ENCODE data around the gene ATP6V0E1.
"Not testable (repeated sequence)": the region's sequence is repeated elsewhere in the genome, so short reads cannot be mapped to it uniquely, and the experiment has no call there.

ATP6V0E1 gene

DNA sequence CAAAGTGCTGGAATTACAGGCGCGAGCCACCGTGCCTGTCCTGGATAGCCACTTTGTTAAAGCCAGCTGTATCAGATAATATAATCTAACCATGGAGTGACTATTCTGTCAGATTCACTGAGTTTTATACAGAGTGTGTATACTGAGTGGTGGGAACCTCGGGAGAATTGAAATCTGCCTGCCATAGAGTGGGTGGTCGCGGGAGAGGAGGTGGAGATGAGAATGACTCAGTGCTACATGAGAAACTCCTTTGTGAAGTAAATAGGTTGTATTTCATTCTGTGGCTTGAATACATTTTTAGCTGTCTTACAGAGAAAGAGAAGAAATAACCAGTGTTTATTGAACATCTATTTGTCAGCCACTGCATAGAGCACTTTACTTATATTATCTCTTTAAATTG, 26.4 kb downstream of the ATP6V0E1 start:
- no peak for DNase-seq

DNA sequence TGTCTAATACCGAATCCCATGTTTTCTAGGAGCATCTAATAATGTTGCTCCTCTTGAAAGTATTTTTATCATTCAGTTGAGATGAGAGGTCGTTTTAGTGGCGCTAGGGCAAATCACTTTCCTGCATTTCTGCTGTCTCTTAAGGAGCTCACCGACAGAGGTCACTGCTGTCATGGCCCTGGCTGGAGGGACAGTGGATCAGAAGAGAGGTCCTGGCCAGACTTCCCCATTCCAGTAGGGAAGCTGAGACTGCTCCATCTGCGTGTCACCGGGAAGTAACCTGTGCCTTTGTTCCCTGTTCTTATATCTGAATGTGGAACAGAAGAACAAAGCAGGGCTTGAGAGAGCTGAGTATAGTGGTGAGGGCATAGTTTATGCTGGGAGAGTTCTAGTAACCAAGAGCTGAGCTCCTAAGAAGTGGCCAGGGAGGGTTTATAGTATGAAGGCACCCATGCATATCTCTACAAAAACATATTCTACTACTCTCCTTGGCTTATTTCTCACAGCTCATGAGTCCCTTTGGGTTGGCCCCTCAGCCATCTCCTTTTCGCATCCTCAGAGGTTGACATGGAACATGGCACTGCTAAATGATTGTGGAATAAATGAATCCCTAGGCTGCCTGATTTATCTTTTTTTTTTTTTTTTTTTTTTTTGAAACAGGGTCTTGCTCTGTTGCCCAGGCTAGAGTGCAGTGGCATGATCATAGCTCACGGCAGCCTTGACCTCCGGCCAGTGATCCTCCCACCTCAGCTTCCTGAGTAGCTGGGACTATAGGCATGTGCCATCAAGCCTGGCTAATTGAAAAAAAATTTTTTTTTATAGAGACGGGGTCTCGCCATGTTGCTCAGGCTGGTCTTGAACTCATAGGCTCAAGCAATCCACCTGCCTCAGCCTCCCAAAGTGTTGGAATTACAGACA, 27.2 kb downstream of the ATP6V0E1 start:
- no peak for DNase-seq

DNA sequence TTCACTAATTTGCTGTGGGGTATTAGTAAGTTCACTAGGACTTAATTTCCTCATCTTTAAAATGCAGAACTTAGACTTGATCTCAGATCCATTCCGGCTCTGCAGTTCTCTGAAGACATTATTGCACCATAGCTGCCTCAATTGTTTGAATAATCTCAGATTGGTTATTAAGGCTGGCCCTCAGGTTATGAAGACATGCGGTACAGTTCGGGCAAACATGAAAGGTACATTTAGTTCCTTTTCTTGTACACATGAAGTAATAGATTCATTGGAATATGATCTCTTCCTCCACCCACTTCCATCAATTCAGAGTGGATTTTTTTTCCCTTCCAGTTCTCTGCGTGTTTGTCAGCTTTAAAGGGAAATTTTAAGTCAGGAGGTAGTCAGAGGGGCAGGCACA, 28.0 kb downstream of the ATP6V0E1 start:
- DNase-seq = no peak

DNA sequence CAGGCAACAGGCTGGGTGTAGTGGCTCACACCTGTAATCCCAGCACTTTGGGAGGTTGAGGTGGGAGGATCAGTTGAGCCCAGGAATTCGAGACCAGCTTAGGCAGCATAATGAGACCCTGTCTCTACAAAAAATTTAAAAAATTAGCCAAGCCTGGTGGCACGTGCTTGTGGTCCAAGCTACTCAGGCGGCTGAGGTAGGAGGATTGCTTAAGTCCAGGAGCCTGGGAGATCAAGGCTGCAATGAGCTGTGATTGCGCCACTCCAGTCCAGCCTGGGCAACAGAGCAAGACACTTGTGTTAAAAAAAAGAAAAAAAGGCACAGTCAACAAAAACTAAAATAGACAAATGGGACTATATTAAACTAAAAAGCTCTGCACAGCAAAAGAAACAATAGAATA, 29.3 kb downstream of the ATP6V0E1 start:
- no peak for DNase-seq

DNA sequence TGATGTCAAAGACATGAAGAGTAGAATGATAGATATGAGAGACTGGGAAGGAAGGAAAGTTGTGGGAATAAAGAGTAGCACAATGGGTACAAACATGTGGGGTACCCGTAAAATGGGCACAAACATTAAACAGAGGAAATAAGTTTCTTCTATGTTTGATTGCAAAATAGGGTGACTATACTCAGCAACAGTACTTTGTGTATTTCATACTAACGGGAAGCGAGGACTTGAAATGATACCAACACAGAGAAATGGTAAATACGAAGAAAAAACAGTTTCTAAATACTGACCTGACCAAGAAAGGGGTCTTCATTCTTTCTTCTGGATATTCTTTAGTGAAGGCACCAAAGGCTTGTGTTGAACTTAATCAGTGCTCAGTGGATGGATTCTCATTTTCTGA, 31.1 kb downstream of the ATP6V0E1 start:
- no peak for DNase-seq

DNA sequence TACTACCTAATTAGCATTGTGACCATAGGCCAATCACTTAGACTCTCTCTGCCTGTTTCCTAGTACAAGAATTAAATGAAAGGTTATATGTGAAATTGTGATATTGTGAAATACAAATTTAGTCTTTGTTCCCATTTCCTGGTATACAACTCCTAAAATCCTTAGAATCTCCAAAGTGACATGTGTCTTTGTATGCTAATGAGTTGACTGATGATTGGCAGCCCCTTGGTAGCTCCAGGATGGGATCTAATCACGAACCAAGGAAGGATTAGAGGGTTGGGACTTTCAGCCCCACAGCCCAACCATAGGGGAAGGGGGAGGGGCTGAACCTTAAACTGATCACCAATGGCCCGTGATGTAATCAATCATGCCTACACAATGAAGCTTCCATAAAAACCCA, 31.6 kb downstream of the ATP6V0E1 start:
- no peak for DNase-seq

DNA sequence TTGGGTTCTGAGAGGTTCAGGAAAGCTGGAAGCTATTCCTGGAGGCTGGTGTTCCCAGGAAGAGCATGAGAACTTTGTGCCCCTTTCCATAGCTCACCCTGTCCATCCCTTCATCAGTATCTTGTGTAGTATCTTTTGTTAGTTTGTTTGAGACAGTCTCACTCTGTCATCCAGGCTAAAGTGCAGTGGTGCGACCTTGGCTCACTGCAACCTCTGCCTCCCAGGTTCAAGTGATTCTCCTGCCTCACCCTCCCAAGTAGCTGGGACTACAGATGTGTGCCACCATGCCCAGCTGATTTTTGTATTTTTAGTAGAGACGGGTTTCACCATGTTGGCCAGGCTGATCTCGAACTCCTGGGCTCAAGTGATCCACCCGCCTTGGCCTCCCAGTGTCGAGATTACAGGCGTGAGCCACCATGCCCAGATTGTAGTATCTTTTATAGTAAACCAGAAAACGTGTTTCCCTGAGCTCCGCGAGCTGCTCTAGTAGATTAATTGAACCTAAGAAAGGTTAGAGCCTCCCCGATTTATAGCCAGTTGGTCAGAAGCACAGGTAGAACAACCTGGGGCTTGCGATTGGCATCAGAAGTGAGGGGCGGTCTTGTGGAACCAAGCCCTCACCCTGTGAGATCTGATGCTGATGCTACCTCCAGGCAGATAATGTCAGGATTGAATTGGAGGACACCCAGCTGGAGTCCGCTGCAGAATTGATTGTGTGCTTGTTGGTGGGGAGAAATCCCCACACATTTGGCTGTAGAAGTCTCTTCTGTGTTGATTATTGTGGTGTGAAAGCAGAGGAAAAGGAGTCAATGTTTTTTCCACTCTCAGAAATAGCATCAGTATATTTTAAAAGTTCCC, 32.3 kb downstream of the ATP6V0E1 start:
- DNase-seq = no peak

DNA sequence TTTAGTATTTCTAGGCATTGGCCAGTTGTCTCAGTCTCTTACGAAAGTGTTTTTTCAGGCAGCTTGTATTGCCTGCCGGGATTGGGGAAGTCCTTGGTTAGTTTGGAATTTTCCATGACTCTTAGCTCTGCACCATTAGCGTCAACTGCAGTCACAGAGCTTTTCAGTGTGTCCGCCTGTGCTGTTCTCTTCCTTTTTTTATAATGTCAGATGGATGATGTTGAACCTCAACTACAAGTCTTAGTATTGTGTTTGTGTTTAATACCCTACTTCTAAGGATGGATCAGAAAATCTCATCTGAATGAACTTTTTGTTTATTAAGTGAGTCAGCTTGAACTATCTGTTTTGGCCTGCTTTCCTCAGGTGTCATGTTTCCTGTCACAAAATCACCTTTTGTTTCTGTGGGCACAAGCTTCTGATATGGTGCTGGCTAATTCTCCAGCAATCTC, 33.1 kb downstream of the ATP6V0E1 start:
- DNase-seq = no peak

DNA sequence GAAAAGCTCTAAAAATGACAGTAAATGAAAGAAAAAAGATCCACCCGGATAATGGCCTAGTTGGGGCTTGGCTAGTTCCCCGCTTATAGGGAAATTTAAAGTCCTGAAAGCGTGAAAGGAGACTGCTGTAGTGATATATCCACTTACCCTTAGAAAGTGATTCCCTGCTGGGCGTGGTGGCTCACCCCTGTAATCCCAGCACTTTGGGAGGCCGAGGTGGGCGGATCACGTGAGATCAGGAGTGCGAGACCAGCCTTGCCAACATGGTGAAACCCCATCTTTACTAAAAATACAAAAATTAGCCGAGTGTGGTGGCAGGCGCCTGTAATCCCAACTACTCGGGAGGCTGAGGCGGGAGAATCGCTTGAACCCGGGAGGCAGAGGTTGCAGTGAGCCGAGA, 33.5 kb downstream of the ATP6V0E1 start:
- DNase-seq = not testable (repeated sequence)

DNA sequence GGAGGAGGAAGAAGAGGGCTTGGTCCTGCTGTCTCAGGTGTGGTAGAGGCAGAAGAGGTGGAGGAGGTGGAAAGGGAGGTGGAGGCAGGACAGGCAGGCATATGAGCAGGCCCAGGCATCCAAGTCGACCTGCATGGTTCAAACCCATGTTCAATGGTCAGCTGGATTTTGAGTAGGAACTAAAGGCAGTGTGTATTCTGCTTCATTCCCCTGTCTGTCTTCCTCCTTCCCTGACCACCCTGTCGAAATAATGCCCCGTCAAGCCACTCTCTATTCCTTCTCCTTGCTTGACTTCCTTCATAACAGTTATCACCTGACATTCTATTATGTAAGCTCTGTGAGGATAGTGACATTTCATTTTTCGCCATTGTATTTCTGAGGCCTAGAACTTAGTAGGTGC, 34.8 kb downstream of the ATP6V0E1 start:
- no peak for DNase-seq

DNA sequence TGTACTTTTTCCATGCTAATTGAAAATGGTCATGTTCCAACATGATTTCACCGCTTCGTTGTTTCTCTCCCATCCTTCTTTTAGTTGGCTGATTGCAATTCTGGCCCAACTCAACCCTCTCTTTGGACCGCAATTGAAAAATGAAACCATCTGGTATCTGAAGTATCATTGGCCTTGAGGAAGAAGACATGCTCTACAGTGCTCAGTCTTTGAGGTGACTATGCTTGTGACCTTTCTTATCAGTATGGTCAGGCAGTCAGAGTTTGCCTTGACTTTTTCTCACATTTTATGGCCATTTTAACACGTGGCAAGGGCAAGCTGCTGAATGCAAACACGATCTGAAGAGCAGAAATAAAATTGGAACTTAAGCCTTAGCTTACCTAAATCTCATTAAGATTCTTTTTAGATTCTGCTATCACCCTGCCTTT, 36.6 kb downstream of the ATP6V0E1 start:
- DNase-seq = no peak

DNA sequence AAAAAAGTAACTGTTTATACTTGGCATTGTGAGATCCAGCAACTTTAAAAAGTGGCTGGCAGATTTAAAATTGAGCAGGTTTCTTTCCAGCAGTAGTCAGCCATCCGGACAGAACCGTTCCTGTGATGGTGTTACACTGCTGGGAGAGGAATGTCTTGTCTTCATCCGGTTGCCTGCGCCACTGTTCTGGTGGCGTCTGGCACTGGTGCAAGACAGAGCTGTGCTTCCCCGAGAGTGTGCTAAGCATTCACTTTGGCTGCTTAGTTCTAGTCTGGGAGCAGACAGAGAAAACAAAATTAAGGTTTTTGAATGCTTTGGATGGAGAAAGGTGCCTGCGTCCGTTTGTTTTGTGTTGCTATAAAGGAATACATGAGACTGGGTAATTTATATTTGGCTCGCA, 37.1 kb downstream of the ATP6V0E1 start:
- DNase-seq = no peak

DNA sequence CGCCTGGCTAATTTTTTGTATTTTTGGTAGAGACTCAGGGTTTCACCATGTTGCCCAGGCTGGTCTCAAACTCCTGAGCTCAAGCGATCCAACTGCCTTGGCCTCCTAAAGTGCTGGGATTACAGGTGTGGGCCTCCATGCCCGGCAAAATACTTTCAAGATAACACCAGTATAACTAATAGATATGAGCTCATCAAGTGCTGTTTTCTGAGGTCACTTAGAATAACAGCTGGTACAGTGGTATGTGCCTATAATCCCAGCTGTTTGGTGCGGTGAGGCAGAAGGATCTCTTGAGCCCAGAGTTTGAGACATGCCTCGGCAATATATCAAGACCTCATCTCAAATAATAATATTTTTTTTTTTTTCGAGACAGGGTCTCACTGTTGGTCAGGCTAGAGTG, 42.1 kb downstream of the ATP6V0E1 start:
- DNase-seq = no peak

DNA sequence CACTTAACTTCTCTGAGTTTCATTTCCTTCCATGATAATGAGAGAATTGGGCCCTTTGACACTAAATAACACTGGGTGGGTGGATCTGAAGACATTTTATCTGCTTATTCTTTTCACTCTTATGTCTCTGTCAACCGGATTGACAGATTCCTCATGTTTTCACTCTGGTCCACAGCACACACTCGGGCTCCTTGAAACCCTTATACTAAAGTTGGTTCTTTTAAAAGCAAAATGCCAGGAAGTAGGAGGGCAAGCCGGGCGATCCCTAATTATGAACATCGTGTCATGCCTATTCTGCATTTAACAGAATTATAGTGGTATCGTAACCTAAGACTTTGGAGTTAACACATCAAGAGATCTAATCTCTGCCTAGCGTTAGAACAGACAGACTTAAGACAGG, 44.3 kb downstream of the ATP6V0E1 start:
- DNase-seq = no peak

DNA sequence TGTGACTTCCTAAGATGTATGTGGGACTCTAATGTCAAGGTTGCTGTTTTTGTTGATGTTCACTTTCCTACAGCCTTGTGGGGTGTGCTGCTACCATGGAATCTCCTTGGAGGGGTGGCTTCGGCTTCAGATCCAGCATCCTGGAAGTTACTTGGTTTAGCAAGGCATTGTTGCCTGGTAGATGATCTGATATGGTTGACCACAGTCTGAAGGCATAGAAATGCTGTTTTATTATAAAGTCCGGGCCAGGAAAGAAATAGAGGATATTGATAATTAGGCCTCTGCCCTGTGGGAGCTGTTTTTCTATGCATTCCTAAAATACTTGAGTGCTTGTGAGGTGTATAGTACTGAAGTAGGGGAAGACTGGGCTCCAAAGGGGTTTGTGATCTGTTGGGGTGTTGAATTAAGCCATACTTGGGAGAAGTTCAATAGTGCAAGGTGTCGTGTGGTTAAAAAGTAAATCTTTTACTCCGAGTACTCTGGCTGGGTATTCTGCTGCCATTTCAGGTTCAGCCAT, 45.3 kb downstream of the ATP6V0E1 start:
- DNase-seq = no peak

DNA sequence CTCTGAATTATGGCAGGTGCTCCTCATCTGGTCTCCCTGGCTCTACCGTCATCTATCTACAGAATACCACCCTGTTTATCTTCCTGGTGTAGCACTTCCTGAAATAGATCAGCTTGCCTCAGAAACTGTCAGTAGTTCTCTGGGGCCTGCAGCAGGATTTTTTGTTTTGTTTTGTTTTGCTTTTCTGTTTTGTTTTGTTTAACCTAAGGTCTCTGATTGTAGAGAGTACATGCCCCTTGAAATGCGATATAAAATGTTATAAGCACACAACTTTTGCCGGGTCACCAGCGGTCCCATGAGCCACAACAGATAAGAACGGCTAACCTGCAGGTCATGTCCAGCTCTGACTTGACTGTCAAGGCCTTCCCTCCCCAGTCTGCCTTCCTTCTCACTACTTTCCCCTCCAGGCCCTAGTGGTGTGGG, 45.9 kb downstream of the ATP6V0E1 start:
- DNase-seq = no peak

DNA sequence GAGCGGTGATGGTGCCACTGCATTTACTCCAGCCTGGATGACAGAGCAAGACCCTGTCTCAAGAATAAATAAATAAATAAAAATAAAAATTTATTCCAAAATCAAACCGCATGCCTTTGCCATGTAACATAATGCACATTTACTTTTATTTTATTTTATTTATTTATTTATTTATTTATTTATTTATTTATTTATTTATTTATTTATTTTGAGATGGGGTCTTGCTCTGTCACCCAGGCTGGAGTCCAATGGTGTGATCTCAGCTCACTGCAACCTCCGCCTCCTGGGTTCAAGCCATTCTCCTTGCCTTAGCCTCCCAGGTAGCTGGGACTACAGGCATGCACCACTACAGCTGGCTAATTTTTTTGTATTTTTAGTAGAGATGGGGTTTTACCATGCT, 48.5 kb downstream of the ATP6V0E1 start:
- DNase-seq = not testable (repeated sequence)

DNA sequence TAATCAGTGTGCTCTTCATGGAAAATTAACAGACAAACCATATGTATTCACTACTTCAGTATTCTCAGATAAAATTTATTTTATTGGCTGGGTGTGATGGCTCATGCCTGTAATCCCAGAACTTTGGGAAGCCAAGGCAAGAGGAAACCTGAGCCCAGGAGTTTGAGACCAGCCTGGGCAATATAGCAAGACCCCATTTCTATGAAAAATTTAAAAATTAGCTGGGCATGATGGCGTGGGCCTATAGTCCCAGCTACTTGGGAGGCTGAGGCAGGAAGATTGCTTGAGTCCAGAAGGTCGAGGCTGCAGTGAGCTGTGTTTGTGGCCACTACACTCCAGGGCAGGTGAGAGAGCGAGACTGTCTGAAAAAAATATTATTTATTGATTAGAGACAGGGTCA, 49.2 kb downstream of the ATP6V0E1 start:
- DNase-seq = no peak

DNA sequence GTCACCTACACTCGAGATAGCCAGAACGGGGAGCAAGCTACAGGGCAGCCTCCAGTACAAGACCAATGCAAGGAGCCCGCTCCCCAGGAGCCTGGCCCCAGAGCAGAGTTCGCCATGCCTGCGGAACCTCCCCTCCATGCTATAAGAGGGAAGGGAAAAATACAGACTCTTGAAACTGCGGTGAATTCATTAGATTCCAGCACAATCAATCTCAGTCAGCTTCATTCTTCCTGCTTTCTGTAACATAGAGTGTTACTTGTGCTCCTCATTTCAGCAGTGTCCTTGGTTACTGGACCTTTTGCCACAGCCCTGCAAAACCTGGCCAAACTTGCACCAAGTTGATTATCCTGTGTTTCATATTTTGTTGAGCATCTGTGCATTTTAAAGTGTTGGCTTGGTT, 50.4 kb downstream of the ATP6V0E1 start:
- DNase-seq = no peak

DNA sequence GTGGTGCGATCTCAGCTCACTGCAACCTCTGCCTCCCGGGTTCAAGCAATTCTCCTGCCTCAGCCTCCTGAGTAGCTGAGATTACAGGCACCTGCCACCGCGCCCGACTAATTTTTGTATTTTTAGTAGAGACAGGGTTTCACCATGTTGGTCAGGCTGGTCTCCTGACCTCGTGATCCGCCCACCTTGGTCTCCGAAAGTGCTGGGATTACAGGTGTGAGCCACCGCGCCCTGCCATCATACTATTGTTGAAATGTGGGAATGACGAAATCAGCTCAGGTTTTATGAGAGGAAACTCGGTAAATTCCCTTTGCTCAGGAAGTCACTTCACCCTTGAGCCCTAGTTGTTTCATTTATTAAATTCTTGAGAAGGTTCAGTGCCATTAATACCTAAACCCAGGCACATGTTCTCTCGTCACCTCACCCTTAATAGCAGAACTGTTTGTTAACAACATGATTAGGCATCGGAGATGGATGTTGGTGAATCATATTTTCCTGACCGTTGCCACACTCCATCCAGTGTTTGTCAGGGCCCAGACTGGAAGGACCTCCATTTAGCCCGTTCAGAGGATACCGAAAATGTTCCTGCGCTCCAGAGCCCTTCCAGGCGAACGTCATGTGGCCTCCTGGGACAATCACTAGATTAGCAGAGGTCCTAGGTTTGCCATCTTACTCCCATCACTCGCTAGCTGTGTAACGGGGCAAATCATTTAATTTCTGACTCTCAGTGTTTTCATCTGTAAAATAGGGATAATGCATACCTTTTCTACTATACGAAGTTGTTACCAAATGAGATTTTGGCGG, 52.5 kb downstream of the ATP6V0E1 start:
- no peak for DNase-seq

DNA sequence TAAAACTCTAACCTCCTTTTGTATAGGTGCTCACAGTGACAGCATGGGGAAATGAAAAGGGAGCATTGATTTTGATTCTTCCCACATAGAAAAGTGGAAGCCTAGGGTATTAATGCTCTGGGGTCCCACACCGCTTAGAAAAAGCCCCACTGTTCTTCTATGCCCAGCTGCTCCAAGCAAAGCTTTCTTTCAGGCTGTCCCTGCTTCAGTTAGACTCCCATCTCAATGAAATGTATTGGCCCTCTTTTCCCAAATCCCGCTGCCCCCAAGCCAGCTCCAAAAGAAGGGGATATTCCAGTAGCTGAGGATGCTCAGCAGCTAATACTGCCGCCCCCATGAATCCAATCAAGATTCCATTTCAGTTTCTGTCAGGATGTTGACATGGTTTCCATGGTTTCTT, 55.6 kb downstream of the ATP6V0E1 start:
- DNase-seq = no peak

DNA sequence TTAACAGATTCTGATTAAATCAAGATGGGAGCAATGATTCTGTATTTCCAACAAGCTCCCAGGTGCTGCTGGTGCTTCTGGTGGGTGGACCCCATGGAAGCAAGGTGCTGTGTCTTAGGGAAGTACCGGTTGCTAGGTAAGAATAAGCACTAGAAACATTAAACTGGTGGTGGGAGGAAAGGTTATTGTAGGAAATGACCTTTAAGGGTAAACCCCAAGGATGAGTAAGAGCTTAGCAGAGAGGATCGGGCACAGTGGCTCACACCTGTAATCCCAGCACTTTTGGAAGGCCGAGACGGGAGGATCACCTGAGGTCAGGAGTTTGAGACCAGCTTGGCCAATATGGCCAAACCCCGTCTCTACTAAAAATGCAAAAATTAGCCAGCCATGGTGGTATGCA, 56.4 kb downstream of the ATP6V0E1 start:
- DNase-seq = no peak

Measured in NCI-H1092 (cell line).